KOPT-K1 (cell line): ENCODE results near the gene PPM1M.

Experiments
- H3K27ac ChIP-seq: fragments of 200-600 bp; sonication (generic); 2 replicates; pipeline ENCODE4 v1.5.1; 2016; ENCODE audit warnings: antibody characterized with exemption, mild to moderate bottlenecking, low read depth, low read length; ENCODE audit not compliant: poor library complexity, severe bottlenecking
- H3K36me3 ChIP-seq: fragments of 200-600 bp; sonication (generic); 2 replicates; pipeline ENCODE4 v1.5.1; 2017; ENCODE audit warnings: antibody characterized with exemption, mild to moderate bottlenecking, low read length, moderate library complexity; ENCODE audit not compliant: insufficient read depth
- H3K9me3 ChIP-seq: fragments of 200-600 bp; sonication (generic); 2 replicates; pipeline ENCODE4 v1.5.1; 2017; ENCODE audit warnings: antibody characterized with exemption, low read length, mild to moderate bottlenecking; ENCODE audit not compliant: insufficient read depth, poor library complexity, severe bottlenecking

The PPM1M gene, protein sequence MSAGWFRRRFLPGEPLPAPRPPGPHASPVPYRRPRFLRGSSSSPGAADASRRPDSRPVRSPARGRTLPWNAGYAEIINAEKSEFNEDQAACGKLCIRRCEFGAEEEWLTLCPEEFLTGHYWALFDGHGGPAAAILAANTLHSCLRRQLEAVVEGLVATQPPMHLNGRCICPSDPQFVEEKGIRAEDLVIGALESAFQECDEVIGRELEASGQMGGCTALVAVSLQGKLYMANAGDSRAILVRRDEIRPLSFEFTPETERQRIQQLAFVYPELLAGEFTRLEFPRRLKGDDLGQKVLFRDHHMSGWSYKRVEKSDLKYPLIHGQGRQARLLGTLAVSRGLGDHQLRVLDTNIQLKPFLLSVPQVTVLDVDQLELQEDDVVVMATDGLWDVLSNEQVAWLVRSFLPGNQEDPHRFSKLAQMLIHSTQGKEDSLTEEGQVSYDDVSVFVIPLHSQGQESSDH

DNA sequence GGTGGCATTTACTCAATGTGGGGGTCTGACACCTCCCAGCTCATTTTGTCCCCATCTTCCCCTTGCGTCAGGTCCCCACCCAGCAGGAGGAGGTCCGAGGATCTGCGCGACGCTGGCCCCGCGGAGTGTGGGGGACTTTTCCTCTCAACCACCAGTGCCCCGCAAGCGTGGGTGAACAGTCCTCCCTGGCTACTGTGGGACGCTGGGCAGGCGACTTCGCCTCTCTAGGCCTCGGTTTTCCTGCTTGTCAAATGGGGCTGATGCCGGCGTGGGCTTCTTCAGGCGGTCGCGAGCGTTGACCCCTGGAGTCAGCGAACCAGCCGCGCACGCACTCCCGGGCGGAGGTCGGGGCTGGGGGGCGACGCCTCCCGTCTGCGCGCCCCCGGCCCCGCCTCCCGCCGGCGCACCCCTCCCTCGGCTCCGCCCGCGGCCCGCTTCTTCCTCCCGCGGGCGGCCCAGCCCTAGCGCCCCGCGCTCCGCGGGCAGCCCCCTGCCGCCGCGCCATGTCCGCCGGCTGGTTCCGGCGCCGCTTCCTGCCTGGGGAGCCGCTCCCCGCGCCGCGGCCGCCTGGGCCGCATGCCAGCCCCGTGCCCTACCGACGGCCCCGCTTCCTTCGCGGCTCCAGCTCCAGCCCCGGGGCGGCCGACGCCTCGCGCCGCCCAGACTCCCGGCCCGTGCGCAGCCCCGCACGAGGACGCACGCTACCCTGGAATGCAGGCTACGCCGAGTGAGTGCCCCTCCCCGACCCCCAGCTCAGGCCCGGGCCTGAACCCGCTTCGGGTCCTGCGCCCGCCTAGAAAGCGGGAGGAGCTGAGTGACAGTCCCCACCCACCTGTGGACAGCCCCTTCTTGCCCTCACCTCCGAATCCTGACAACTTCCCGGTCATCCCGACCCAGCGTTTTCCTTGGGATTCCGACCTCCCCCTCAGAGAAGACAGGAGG, at the start of gene PPM1M:
TSS of gene PPM1M (plus strand) at position 438 of the 942 bp plus-strand sequence. CDS start at position 504, 66 bp downstream.
- H3K27ac ChIP-seq: peak within 1 kb of the TSS; percentile 54
- peaks cover 29% of the 10 kb centered on the region for H3K36me3 ChIP-seq
- H3K9me3 ChIP-seq: no peaks in the 10 kb centered on the region

DNA sequence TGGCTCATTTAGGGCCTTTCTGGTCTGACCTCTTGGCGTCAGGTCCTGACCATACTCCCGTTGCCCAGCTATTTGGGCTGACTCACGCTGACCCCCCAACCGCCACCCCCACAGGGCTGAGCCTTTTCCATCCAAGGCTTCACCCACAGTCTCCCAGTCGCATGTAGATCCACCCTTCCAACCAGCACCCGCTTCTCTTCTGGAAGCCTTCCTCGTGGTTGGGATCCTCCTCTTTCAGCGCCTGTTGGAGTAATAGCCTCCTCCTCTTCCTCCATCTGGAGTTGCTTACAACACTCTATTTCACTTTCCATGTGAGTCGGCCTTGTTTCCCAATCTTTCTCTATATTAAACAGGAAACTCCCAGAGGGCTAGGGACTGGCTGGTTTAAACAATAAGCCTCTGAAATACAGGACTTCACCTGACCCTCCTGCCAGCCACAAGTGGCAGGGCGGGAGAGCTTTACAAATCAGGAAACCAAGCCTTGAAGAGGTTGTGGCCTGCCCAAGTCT, 49.7 kb upstream of the PPM1M start:
- H3K27ac ChIP-seq: no peak overlapping the region
- H3K9me3 ChIP-seq: no peaks in the 10 kb centered on the region
- peaks cover 16% of the 10 kb centered on the region for H3K36me3 ChIP-seq

DNA sequence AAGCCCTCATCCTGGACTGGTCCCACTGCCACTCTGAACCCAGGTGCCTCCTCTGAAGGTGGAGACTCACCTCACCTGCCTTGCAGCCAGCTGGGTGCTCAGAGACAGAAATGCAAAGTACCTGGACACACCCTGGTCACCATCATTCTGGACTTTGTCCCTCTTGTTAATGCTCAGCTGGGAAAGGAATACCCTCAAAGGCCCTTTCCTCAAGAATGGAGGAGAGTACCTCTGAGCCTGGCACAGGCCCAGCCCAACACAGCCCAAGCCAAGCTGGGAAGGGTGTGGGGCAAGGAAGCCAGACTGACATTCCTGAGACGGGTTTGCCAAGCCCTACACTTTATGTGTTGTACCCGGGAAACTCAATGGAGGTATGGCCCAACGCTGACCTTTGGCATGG, 48.6 kb upstream of the PPM1M start:
- H3K27ac ChIP-seq: peak overlapping the region; percentile 79
- H3K36me3 ChIP-seq: peaks cover 27% of the 10 kb centered on the region
- no peaks in the 10 kb centered on the region for H3K9me3 ChIP-seq

DNA sequence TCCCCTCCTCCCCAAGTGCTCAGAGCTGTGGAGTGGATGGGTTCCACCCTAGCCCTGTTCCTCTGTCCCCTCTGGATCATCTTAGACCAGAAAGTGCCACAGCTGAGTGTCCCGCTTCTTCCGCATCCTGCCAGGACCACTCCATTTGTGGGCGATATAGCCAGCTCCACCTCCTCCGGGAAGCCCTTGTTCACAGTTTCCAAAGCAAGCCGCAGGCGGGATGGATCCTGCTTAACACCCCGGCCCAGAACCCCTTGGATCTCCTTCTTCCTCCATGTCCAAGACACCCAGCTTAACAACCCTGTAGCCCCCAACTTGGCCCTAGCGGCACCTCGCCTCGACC, 48.1 kb upstream of the PPM1M start:
- Histone ChIP-seq H3K9me3 (no peaks in the 10 kb centered on the region), H3K36me3 (peaks cover 32% of the 10 kb centered on the region), H3K27ac (peak overlapping the region; percentile 79)

DNA sequence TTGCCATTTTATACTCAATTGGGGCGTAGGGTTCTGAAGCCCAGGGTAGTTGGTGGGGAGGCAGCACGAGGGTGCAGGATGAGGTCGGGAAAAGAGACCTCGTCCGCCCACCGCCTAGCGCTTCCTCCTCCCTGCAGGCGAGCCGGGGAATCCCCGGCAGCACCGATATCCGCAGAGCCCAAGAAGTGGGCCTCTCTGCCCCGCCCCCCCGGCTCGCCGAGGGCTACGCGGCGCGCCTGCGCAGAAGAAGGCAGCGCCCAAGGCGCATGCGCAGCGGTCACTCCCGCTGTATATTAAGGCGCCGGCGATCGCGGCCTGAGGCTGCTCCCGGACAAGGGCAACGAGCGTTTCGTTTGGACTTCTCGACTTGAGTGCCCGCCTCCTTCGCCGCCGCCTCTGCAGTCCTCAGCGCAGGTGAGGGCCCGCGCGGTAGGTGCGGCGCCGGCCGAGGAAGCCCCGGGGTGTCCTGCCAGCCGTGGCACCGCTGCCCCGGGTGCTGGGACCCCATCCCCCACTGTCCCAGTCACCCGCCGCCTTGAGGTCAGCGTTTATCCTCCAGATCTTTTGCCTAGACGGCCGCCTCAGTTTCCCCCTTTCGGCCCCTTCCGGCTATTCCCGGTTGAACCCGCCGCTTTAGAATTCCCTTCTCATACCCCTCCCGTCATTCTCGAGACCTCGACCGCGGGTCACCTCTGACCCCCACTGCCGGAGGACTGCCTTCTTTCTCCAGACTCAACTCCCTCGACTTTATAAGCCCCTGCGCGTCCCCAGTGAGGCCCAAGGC, 47.5 kb upstream of the PPM1M start, which contains the start of gene ALAS1:
TSS of gene ALAS1 (plus strand) at position 319 of the 784 bp plus-strand sequence. CDS start 1,082 bp downstream, outside the sequence.
- no peaks in the 10 kb centered on the region for H3K9me3 ChIP-seq
- peaks cover 38% of the 10 kb centered on the region for H3K36me3 ChIP-seq
- peak within 1 kb of the TSS; percentile 79 for H3K27ac ChIP-seq

DNA sequence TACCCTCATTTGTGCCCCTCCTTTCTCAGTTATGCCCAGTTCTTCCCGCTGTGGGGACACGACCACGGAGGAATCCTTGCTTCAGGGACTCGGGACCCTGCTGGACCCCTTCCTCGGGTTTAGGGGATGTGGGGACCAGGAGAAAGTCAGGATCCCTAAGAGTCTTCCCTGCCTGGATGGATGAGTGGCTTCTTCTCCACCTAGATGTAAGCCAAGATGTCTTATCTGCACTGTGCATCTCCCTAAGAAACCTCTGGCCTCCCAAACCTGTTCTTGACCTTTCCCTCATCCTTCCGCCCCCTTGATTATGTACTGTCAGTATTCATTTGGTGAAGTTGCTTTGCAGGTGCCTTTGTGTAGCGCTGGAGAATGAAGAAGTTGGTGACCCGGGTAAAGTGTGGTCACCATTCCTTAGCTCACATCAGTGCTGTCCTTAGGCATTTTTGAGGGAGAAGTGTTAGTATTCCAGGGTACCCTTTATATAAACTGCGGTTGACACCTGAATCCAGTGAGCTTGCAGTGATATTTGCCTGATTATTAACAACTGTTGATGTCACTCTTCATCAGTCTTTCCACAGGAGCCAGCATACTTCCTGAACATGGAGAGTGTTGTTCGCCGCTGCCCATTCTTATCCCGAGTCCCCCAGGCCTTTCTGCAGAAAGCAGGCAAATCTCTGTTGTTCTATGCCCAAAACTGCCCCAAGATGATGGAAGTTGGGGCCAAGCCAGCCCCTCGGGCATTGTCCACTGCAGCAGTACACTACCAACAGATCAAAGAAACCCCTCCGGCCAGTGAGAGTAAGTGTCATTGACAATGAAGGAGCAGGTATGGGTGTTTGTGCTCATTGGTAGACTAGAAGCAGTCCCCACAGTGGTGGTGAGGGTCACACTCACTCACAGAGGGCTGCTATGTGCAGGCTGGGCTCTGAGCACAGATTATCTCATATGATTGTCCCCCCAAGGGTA, 46.6 kb upstream of the PPM1M start:
- H3K27ac ChIP-seq: peak overlapping the region; percentile 79
- H3K9me3 ChIP-seq: no peaks in the 10 kb centered on the region
- H3K36me3 ChIP-seq: peaks cover 47% of the 10 kb centered on the region

DNA sequence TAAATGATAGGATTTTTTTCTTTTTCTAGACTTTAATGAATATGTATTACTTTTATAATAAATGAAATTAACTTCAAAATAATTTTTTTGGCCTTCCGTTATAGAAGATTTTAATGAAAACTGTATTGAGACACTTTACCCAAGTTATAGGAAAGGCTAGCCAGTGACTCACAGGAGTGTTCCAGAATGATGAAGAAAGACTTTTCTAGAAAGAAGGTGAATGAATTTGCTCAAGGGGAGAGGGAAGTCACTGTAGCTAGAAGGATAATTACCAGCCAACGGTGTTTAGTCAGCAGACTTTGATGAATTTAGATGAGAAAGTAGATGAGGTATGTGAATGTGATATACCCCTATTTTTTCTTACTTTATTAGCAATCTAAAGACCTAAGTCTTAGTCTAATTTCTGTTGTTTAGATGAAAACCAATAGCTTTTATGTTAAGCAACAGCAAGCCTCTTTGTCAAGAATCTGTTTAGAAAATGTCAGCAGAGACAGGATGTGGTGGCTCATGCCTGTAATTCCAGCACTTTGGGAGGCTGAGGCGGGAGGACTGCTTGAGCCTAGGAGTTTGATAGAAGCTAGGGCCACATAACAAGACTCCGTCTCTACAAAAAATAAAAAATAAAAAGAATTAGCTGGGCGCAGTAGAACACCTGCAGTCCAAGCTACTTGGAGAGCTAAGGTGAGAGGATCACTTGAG, 44.4 kb upstream of the PPM1M start:
- Histone ChIP-seq H3K36me3 (peaks cover 69% of the 10 kb centered on the region), H3K27ac (no peak overlapping the region), H3K9me3 (no peaks in the 10 kb centered on the region)

DNA sequence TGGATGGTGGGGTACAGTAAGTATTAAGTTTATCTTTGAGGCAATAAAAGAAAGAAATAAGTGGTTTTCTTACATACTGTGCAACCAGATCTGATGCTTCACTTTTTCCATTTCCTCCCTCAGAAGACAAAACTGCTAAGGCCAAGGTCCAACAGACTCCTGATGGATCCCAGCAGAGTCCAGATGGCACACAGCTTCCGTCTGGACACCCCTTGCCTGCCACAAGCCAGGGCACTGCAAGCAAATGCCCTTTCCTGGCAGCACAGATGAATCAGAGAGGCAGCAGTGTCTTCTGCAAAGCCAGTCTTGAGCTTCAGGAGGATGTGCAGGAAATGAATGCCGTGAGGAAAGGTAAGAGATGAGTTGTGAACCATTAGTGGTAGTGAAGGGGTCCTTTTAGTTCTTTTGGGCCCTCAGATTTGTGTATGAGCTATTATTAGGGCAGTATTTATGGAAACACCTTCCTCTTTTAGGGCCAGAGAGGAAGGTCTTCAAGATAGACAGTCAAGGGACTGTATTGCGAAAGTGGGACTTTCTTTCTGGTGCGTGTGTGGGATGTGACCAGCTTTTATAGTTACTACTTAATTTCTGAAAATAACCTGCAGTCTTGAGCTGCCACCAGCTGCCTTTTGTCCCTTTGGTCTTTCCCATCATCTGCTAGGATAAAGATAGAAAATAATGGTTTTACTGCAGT, 43.0 kb upstream of the PPM1M start:
- H3K27ac ChIP-seq: no peak overlapping the region
- H3K36me3 ChIP-seq: peaks cover 81% of the 10 kb centered on the region
- H3K9me3 ChIP-seq: no peaks in the 10 kb centered on the region

DNA sequence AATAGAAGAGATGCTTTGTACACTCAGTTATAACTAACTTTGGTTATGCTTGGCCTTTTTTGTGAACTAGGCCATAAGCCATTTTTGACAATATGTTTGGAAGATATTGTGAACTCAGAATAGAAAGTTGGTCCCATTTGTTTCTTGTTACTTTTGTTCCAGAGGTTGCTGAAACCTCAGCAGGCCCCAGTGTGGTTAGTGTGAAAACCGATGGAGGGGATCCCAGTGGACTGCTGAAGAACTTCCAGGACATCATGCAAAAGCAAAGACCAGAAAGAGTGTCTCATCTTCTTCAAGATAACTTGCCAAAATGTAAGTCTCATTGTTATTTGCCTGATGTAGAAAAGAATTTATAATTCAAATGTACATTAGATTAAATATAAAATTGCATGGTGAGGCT, 41.9 kb upstream of the PPM1M start:
- no peak overlapping the region for H3K27ac ChIP-seq
- H3K9me3 ChIP-seq: no peaks in the 10 kb centered on the region
- peaks cover 92% of the 10 kb centered on the region for H3K36me3 ChIP-seq

DNA sequence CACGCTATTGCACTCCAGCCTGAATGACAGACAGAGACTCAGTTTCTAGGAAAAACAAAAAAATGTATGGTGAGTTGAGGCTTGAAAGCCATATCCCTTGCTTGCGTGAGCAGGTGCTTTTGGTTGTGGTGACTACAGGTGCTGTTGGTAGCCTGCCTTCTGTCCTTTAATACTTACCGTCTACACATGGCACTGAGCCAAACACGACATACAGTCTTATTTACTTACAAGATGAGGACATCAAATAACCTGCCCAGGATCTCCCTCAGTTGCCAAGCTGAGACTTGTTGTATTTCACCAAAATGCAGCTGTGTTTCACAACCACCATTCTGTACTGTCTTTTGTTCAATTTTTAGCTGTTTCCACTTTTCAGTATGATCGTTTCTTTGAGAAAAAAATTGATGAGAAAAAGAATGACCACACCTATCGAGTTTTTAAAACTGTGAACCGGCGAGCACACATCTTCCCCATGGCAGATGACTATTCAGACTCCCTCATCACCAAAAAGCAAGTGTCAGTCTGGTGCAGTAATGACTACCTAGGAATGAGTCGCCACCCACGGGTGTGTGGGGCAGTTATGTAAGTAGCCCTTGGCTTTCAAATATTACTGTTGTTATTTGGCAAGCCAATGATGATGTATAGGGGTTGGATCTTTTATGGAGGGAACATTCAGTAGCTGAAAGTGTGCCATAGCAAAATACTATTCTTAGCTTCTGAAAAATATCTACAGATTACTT, 41.1 kb upstream of the PPM1M start:
- no peaks in the 10 kb centered on the region for H3K9me3 ChIP-seq
- H3K27ac ChIP-seq: no peak overlapping the region
- peaks cover 95% of the 10 kb centered on the region for H3K36me3 ChIP-seq

DNA sequence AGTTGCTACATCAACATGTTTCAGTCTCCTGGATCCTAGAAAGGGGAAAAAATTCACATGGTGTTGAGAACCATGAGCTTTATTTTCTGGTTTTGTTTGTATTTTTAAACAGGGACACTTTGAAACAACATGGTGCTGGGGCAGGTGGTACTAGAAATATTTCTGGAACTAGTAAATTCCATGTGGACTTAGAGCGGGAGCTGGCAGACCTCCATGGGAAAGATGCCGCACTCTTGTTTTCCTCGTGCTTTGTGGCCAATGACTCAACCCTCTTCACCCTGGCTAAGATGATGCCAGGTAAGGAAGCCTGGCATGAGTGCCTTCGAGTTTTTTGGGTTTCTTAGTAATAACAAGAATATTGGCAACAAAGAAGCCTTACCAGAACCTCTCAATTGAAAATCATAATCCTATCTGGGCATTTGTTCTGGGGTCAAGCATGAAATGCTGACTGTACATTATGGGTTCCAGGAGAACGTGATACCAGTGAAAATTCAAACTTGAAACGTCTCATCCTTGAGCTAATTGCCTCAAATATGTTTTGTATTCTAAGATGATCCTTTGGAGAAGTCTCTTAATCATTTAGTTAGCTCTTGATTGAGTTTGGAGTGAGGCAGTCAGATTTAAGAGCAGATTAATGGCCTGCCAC, 39.7 kb upstream of the PPM1M start:
- Histone ChIP-seq H3K27ac (no peak overlapping the region), H3K9me3 (no peaks in the 10 kb centered on the region), H3K36me3 (peaks cover 98% of the 10 kb centered on the region)

DNA sequence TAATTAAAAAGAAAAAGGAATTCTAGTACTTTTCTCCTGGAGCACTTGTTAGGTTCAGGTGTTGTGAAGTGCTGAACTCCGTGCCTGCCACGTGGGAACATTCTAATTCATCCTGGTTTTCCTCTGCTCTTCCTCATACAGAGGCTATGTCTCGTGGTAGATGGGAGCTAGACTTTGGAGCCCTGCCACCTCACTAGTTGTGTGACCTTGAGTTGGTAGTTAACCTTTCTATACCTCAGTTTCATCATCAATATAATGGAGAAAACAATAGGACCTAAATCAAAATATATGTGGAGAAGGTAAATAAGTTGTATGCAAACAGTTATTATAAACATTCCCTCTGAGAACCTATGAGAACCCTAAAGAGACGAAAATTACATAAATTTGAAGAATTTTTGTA, 37.0 kb upstream of the PPM1M start:
- peaks cover 98% of the 10 kb centered on the region for H3K36me3 ChIP-seq
- no peaks in the 10 kb centered on the region for H3K9me3 ChIP-seq
- H3K27ac ChIP-seq: no peak overlapping the region
